Thoracic aorta (tissue), 2 donors: ENCODE results near the gene PATZ1. TPM values are rescaled to one million over a fixed set of nuclear protein-coding genes. Genes with fewer than 3 reads are reported as not detected.
A peak's percentile ranks its signal among the peaks of the same experiment; 100 is the strongest.

Experiments
- ATAC-seq: fragments of 150-250 bp; one replicate; pipeline ENCODE4 v1.8.0; 2017; ENCODE audit warnings: low read depth; ENCODE audit not compliant: insufficient number of reproducible peaks, low FRiP score
- DNase-seq: peaks from one replicate; pipeline ENCODE4 v3.0.0-alpha.2; 2020; ENCODE audit warnings: low spot score
- H3K27ac ChIP-seq, 2 donors: fragments of 200-600 bp; sonication (generic); 1 replicate in 1 of 2; 2 replicates in 1 of 2; pipeline ENCODE4 v1.5.1; 2016; ENCODE audit warnings: mild to moderate bottlenecking in 2 of 2, moderate library complexity in 2 of 2
- H3K27me3 ChIP-seq: fragments of 200-600 bp; sonication (generic); replicated peaks from 2 replicates; pipeline ENCODE4 v1.6.0; 2016; ENCODE audit warnings: mild to moderate bottlenecking; ENCODE audit not compliant: insufficient read depth
- H3K36me3 ChIP-seq: fragments of 200-600 bp; sonication (generic); one replicate; pipeline ENCODE4 v1.5.1; 2016
- H3K4me1 ChIP-seq, 2 donors: fragments of 200-600 bp; sonication (generic); 1 replicate in 1 of 2; 2 replicates in 1 of 2; pipeline versions ENCODE4 v1.5.1 to v1.6.0; 2016; ENCODE audit warnings: low read depth in 2 of 2, mild to moderate bottlenecking in 1 of 2; ENCODE audit not compliant: control insufficient read depth in 1 of 2
- H3K4me3 ChIP-seq: fragments of 200-600 bp; sonication (generic); 2 replicates; pipeline ENCODE4 v1.5.1; 2016; ENCODE audit warnings: mild to moderate bottlenecking
- H3K9me3 ChIP-seq: fragments of 200-600 bp; sonication (generic); 2 replicates; pipeline ENCODE4 v1.5.1; 2016
- CTCF ChIP-seq: fragments of 200-600 bp; sonication (generic); IDR thresholded peaks from one replicate; pipeline ENCODE4 v1.5.1; 2019; ENCODE audit warnings: antibody characterized with exemption
- total RNA-seq, 2 donors: library from RNA; depleted of rRNA; stranded (reverse); fragments of >200 nt; gene quantifications; one replicate each; pipeline versions ENCODE4 v1.1.0 to v1.2.3, GENCODE V29; 2016

Gene PATZ1
- total RNA-seq, 2 donors from 2014 or later: 14.6 to 15.2 TPM

DNA sequence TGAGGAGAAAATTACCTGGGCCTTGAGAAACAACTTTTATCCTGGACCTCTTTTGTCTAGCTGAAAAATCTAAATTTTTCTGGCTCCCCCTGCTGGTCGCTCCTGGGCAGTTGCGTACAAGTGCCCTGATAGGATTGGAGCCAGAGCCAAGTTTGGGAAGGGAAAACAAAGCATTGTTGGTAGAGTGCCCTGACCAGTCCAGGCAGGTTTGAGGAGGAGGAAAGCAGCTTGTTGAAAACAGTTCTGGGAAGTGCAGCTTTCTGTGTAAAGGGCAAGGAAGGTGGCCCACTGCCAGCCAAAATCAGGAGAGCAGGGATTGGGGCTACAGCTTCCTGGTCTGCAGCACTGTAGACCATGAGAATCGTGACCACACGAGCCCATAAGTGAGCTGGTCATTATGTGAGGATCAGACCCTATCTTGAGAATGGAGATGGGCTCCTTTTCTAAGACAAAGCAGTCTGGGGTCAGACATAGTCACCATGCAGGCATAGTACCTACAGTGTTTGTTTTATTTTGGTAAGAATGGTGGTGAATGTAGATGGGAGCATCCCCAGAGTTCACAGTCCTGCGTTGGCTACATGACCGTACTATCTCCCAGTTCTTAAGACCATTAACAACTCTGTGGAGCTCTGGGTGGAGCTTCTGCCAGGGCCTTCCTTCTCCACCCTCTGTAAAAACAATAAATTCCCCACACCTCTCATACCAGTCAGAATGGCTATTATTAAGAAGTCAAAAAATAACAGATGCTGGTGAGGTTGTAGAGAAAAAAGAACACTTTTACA lies 32.6 kb downstream of the PATZ1 start:
- Histone ChIP-seq H3K4me1 (peaks cover 0 to 8% of the 10 kb centered on the region in 2 donors), H3K4me3 (no peak overlapping the region), H3K9me3 (peaks cover 5% of the 10 kb centered on the region), H3K36me3 (no peaks in the 10 kb centered on the region), H3K27me3 (no peaks in the 10 kb centered on the region), H3K27ac (peak overlapping the region; percentile 32 to 57)
- peak; percentile 87 for TF ChIP-seq CTCF
- peak; percentile 45 for DNase-seq
- peak; percentile 94 for ATAC-seq

GRCh38 chr22:31308181-31308580 lies 38.0 kb downstream of the PATZ1 start:
- DNase-seq: no peak
- TF ChIP-seq CTCF: no peak
- no peak overlapping the region for H3K27ac ChIP-seq

DNA sequence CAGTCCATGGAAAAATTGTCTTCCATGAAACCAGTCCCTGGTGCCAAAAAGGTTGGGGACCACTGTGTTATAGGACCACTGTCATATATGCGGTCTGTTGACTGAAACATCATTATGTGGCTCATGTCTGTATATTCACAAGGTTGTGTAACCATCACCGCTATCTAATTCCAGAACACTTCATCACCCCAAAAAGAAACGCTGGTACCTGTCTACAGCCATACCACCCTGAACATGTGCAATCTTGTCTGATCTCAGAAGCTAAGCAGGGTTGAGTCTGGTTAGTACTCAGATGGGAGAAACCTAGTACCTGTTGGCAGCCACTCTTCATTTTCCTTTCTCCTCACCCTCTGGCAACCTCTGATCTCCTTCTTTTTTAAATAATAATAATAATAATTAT lies 41.0 kb downstream of the PATZ1 start:
- no peaks in the 10 kb centered on the region for H3K27me3 ChIP-seq
- H3K9me3 ChIP-seq: no peaks in the 10 kb centered on the region
- H3K4me3 ChIP-seq: no peak overlapping the region
- no peaks in the 10 kb centered on the region for H3K36me3 ChIP-seq
- no peak for TF ChIP-seq CTCF
- H3K27ac ChIP-seq: no peak overlapping the region
- no peaks in the 10 kb centered on the region for H3K4me1 ChIP-seq
- ATAC-seq (no peak), DNase-seq (no peak)

More at GRCh38 chr22:31308181-31308580, 38.0 kb downstream of the PATZ1 start:
- H3K4me1 ChIP-seq: peaks cover 0 to 3% of the 10 kb centered on the region in 2 donors
- no peak overlapping the region for H3K4me3 ChIP-seq
- H3K27me3 ChIP-seq: no peaks in the 10 kb centered on the region
- no peak for ATAC-seq
- H3K36me3 ChIP-seq: no peaks in the 10 kb centered on the region
- no peaks in the 10 kb centered on the region for H3K9me3 ChIP-seq

- DNase-seq (no peak), ATAC-seq (no peak)
- TF ChIP-seq CTCF: no peak
Observed at GRCh38 chr22:31302537-31302936, 43.6 kb downstream of the PATZ1 start.

GRCh38 chr22:31302006-31302405 lies 44.1 kb downstream of the PATZ1 start:
- ATAC-seq (no peak), DNase-seq (no peak)
- no peaks in the 10 kb centered on the region for H3K36me3 ChIP-seq
- H3K4me3 ChIP-seq: no peak overlapping the region
- H3K27me3 ChIP-seq: no peaks in the 10 kb centered on the region
- TF ChIP-seq CTCF: no peak
- H3K9me3 ChIP-seq: no peaks in the 10 kb centered on the region
- H3K4me1 ChIP-seq: peaks cover 3% of the 10 kb centered on the region in 2 donors
- no peak overlapping the region for H3K27ac ChIP-seq

More at GRCh38 chr22:31302537-31302936, 43.6 kb downstream of the PATZ1 start:
- no peak overlapping the region for H3K4me3 ChIP-seq
- no peak overlapping the region for H3K27ac ChIP-seq
- no peaks in the 10 kb centered on the region for H3K9me3 ChIP-seq
- no peaks in the 10 kb centered on the region for H3K27me3 ChIP-seq
- no peaks in the 10 kb centered on the region for H3K36me3 ChIP-seq
- no peaks in the 10 kb centered on the region for H3K4me1 ChIP-seq
